Brain microvascular endothelial cell (primary cell): ENCODE measurements around the gene CDS1.

Experiments used
- DNase-seq: peaks from one replicate; pipeline ENCODE4 v3.0.0-alpha.2; 2020
- H3K27ac ChIP-seq: fragments of 250-450 bp; sonication (Bioruptor Pico); 2 replicates; pipeline ENCODE4 v1.5.1; 2020; ENCODE audit warnings: mild to moderate bottlenecking, moderate library complexity
- H3K27me3 ChIP-seq: fragments of 250-450 bp; sonication (Bioruptor Pico); replicated peaks from 2 replicates; pipeline ENCODE4 v1.5.1; 2020; ENCODE audit warnings: mild to moderate bottlenecking
- H3K36me3 ChIP-seq: fragments of 250-450 bp; sonication (Bioruptor Pico); replicated peaks from 2 replicates; pipeline ENCODE4 v1.5.1; 2020; ENCODE audit warnings: mild to moderate bottlenecking
- H3K4me3 ChIP-seq: 2 replicates; pipeline ENCODE4 v1.5.1; 2011; ENCODE audit warnings: low read depth, mild to moderate bottlenecking, control low read depth, low read length, moderate library complexity
- CTCF ChIP-seq: IDR thresholded peaks from 2 replicates; pipeline ENCODE4 v1.5.1; 2011; ENCODE audit warnings: low read depth, mild to moderate bottlenecking, moderate library complexity, low read length, control low read depth, inconsistent platforms; ENCODE audit errors: missing control alignments
- in situ Hi-C: cut with HindIII; loops from 2 replicates; pipeline ENCODE4 v1.10.0; 2017; ENCODE audit warnings: low sequenced_read_pairs, low pct_ligation_motif_present

Gene CDS1

DNA sequence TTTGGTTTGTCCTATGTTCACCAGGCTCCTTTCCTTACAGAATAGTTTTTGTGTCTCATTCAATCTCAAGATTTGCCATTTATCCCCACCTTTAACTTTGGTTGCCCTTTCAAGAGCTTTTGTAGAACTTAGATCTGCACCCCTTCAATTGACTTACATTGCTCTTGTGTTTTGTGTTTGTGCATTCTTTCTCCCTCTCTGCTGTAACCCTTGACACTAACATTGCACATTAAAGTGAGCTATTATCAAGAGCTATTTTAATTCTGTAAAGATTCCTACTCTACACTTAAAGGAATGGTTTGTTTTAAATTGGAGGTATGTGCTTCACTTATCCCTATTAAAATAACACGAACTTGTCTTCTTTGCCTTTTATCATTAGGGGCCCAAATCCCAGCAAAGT lies 65.3 kb downstream of the CDS1 start:
- Histone ChIP-seq H3K4me3 (no peak overlapping the region), H3K27me3 (no peaks in the 10 kb centered on the region), H3K27ac (no peak overlapping the region), H3K36me3 (no peaks in the 10 kb centered on the region)
- DNase-seq: no peak
- TF ChIP-seq CTCF: no peak
- in situ Hi-C loops: no loop called here

- in situ Hi-C loops: no loop called here
- Histone ChIP-seq H3K36me3 (no peaks in the 10 kb centered on the region), H3K4me3 (no peak overlapping the region), H3K27ac (no peak overlapping the region), H3K27me3 (no peaks in the 10 kb centered on the region)
- no peak for DNase-seq
- no peak for TF ChIP-seq CTCF
These were observed 66.1 kb downstream of the CDS1 start for GRCh38 chr4:84648863-84649647.

- H3K27ac ChIP-seq: no peak overlapping the region
- TF ChIP-seq CTCF: no peak
- no peaks in the 10 kb centered on the region for H3K27me3 ChIP-seq
- no peaks in the 10 kb centered on the region for H3K36me3 ChIP-seq
- H3K4me3 ChIP-seq: no peak overlapping the region
- in situ Hi-C loops: no loop called here
- no peak for DNase-seq
These were observed 68.6 kb downstream of the CDS1 start for GRCh38 chr4:84651499-84651898.

GRCh38 chr4:84652478-84652877 lies 69.6 kb downstream of the CDS1 start:
- H3K27ac ChIP-seq: no peak overlapping the region
- no peaks in the 10 kb centered on the region for H3K27me3 ChIP-seq
- no peak overlapping the region for H3K4me3 ChIP-seq
- no peak for TF ChIP-seq CTCF
- in situ Hi-C loops: no loop called here
- no peak for DNase-seq
- H3K36me3 ChIP-seq: no peaks in the 10 kb centered on the region

- Histone ChIP-seq H3K4me3 (no peak overlapping the region), H3K36me3 (peaks cover 2% of the 10 kb centered on the region), H3K27me3 (no peaks in the 10 kb centered on the region), H3K27ac (no peak overlapping the region)
- DNase-seq: no peak
- in situ Hi-C loops: no loop called here
- no peak for TF ChIP-seq CTCF
These were observed 77.7 kb downstream of the CDS1 start for GRCh38 chr4:84660606-84661005.
